Mesenchymal stem cell (in vitro differentiated cells and primary cell): ENCODE data around the gene PALD1.

Source experiments
- DNase-seq: peaks from one replicate; pipeline ENCODE4 v3.0.0-alpha.2; 2013
- H2AFZ ChIP-seq: one replicate; pipeline ENCODE4 v1.6.1; 2013; ENCODE audit warnings: low read depth, mild to moderate bottlenecking, control low read depth, inconsistent platforms, low read length, moderate library complexity
- H2AK5ac ChIP-seq: 2 replicates; pipeline ENCODE4 v1.6.1; 2013; ENCODE audit warnings: low read length, moderate library complexity, mild to moderate bottlenecking, inconsistent platforms; ENCODE audit not compliant: severe bottlenecking
- H2BK120ac ChIP-seq: one replicate; pipeline ENCODE4 v1.6.1; 2013; ENCODE audit warnings: low read depth, mild to moderate bottlenecking, inconsistent platforms, low read length, moderate library complexity
- H2BK12ac ChIP-seq, 2 experiments: one replicate each; pipeline ENCODE4 v1.6.1; 2013; ENCODE audit warnings: inconsistent platforms in 2 of 2, low read length in 2 of 2, mild to moderate bottlenecking in 2 of 2, moderate library complexity in 2 of 2, control low read depth in 1 of 2
- H2BK15ac ChIP-seq: one replicate; pipeline ENCODE4 v1.6.1; 2013; ENCODE audit warnings: mild to moderate bottlenecking, low read depth, inconsistent platforms; ENCODE audit not compliant: poor library complexity, severe bottlenecking
- H2BK5ac ChIP-seq: 2 replicates; pipeline ENCODE4 v1.6.1; 2013; ENCODE audit warnings: low read depth, mild to moderate bottlenecking, low read length, control low read depth, inconsistent platforms; ENCODE audit not compliant: poor library complexity, severe bottlenecking
- H3K14ac ChIP-seq, 2 experiments: one replicate each; pipeline ENCODE4 v1.6.1; 2013; ENCODE audit warnings: inconsistent platforms in 2 of 2, low read length in 2 of 2, control low read depth in 1 of 2, mild to moderate bottlenecking in 1 of 2, moderate library complexity in 1 of 2
- H3K18ac ChIP-seq, 2 experiments: one replicate each; pipeline ENCODE4 v1.6.1; 2013; ENCODE audit warnings: inconsistent platforms in 2 of 2, low read length in 2 of 2, control low read depth in 1 of 2, low read depth in 1 of 2, mild to moderate bottlenecking in 1 of 2
- H3K23ac ChIP-seq, 2 experiments: one replicate each; pipeline ENCODE4 v1.6.1; 2013; ENCODE audit warnings: inconsistent platforms in 2 of 2, low read length in 2 of 2, mild to moderate bottlenecking in 2 of 2, moderate library complexity in 2 of 2, control low read depth in 1 of 2
- H3K27ac ChIP-seq: 2 replicates; pipeline ENCODE4 v1.5.1; 2013; ENCODE audit warnings: mild to moderate bottlenecking, moderate library complexity, low read length, control low read depth, inconsistent platforms; ENCODE audit not compliant: poor library complexity, severe bottlenecking
- H3K27me3 ChIP-seq, 2 experiments: 2 replicates each; pipeline versions ENCODE4 v1.6.1 to v1.7.0; 2013; ENCODE audit warnings: low read length in 2 of 2, mild to moderate bottlenecking in 2 of 2, moderate library complexity in 2 of 2, control low read depth in 1 of 2, inconsistent platforms in 1 of 2; ENCODE audit not compliant: control insufficient read depth in 1 of 2, insufficient read depth in 1 of 2
- H3K36me3 ChIP-seq, 2 experiments: 2 replicates each; pipeline versions ENCODE4 v1.6.1 to v1.7.0; 2013; ENCODE audit warnings: low read length in 2 of 2, control low read depth in 1 of 2, inconsistent platforms in 1 of 2, low read depth in 1 of 2, mild to moderate bottlenecking in 1 of 2; ENCODE audit not compliant: insufficient read depth in 2 of 2, control insufficient read depth in 1 of 2
- H3K4ac ChIP-seq, 2 experiments: one replicate each; pipeline ENCODE4 v1.6.1; 2013; ENCODE audit warnings: inconsistent platforms in 2 of 2, low read length in 2 of 2, mild to moderate bottlenecking in 2 of 2, moderate library complexity in 2 of 2, control low read depth in 1 of 2, low read depth in 1 of 2
- H3K4me1 ChIP-seq: 2 replicates; pipeline ENCODE4 v1.6.1; 2013; ENCODE audit warnings: low read depth, low read length, control low read depth; ENCODE audit not compliant: control insufficient read depth, insufficient read depth
- H3K4me2 ChIP-seq: 2 replicates; pipeline ENCODE4 v1.6.1; 2013; ENCODE audit warnings: low read length, mild to moderate bottlenecking, inconsistent platforms; ENCODE audit not compliant: poor library complexity, severe bottlenecking
- H3K4me3 ChIP-seq, 2 experiments: 2 replicates each; pipeline versions ENCODE4 v1.5.1 to v1.7.0; 2013; ENCODE audit warnings: low read length in 2 of 2, mild to moderate bottlenecking in 2 of 2, control low read depth in 1 of 2, low read depth in 1 of 2; ENCODE audit not compliant: insufficient read depth in 1 of 2
- H3K79me1 ChIP-seq: replicated peaks from 2 replicates; pipeline ENCODE4 v1.6.1; 2013; ENCODE audit warnings: mild to moderate bottlenecking, control low read depth, low read length, inconsistent platforms; ENCODE audit not compliant: poor library complexity, severe bottlenecking
- H3K9ac ChIP-seq: 2 replicates; pipeline ENCODE4 v1.7.0; 2013; ENCODE audit warnings: mild to moderate bottlenecking, low read length, moderate library complexity
- H3K9me3 ChIP-seq: 2 replicates; pipeline ENCODE4 v1.7.0; 2013; ENCODE audit warnings: mild to moderate bottlenecking, low read length; ENCODE audit not compliant: control insufficient read depth
- H4K8ac ChIP-seq: one replicate; pipeline ENCODE4 v1.6.1; 2013; ENCODE audit warnings: inconsistent platforms, mild to moderate bottlenecking, low read length, moderate library complexity
- H4K91ac ChIP-seq: one replicate; pipeline ENCODE4 v1.6.1; 2013; ENCODE audit warnings: mild to moderate bottlenecking, low read length, inconsistent platforms
- WGBS: methylation state at CpG from one replicate; pipeline ENCODE4 v1.1.7; 2013; ENCODE audit warnings: mixed read lengths; 5-methylcytosine and 5-hydroxymethylcytosine counted together

The PALD1 gene

GRCh38 chr10:70566515-70567290 lies 88.1 kb downstream of the PALD1 start:
- no peak overlapping the region for H2AK5ac ChIP-seq
- no peak overlapping the region for H3K14ac ChIP-seq
- no peak overlapping the region for H3K4me2 ChIP-seq
- H3K27ac ChIP-seq = no peak overlapping the region
- no peaks in the 10 kb centered on the region for H3K79me1 ChIP-seq
- no peaks in the 10 kb centered on the region for H3K36me3 ChIP-seq
- no peak overlapping the region for H2AFZ ChIP-seq
- H3K27me3 ChIP-seq = peaks cover 0 to 17% of the 10 kb centered on the region in 2 experiments
- peaks cover 10% of the 10 kb centered on the region for H3K4me1 ChIP-seq
- H2BK12ac ChIP-seq = no peak overlapping the region
- H3K23ac ChIP-seq = peak overlapping the region in 1 of 2 experiments; percentile 15
- no peak overlapping the region for H2BK120ac ChIP-seq
- no peak overlapping the region for H3K9ac ChIP-seq
- H4K91ac ChIP-seq = no peak overlapping the region
- no peak overlapping the region for H2BK15ac ChIP-seq
- WGBS = 87% methylated on average over 13 of the region's 18 CpGs
- H2BK5ac ChIP-seq = no peak overlapping the region
- H3K9me3 ChIP-seq = no peaks in the 10 kb centered on the region
- no peak overlapping the region for H4K8ac ChIP-seq
- H3K4ac ChIP-seq = no peak overlapping the region
- H3K4me3 ChIP-seq = no peak overlapping the region
- H3K18ac ChIP-seq = no peak overlapping the region
- no peak for DNase-seq

- H2AK5ac ChIP-seq = no peak overlapping the region
- H3K18ac ChIP-seq = no peak overlapping the region
- no peak overlapping the region for H2AFZ ChIP-seq
- H2BK15ac ChIP-seq = no peak overlapping the region
- no peak overlapping the region for H2BK5ac ChIP-seq
- no peak overlapping the region for H3K27ac ChIP-seq
- no peak overlapping the region for H3K4me2 ChIP-seq
- H2BK12ac ChIP-seq = no peak overlapping the region
- no peaks in the 10 kb centered on the region for H3K9me3 ChIP-seq
- no peak overlapping the region for H3K23ac ChIP-seq
- H3K4me3 ChIP-seq = no peak overlapping the region
- H4K91ac ChIP-seq = no peak overlapping the region
- no peak overlapping the region for H2BK120ac ChIP-seq
- WGBS = 87% methylated on average over 4 of the region's 4 CpGs
- no peak overlapping the region for H4K8ac ChIP-seq
- H3K79me1 ChIP-seq = no peaks in the 10 kb centered on the region
- no peaks in the 10 kb centered on the region for H3K36me3 ChIP-seq
- no peak for DNase-seq
- no peak overlapping the region for H3K14ac ChIP-seq
- peaks cover 0 to 17% of the 10 kb centered on the region in 2 experiments for H3K27me3 ChIP-seq
- H3K9ac ChIP-seq = no peak overlapping the region
- peaks cover 3% of the 10 kb centered on the region for H3K4me1 ChIP-seq
- H3K4ac ChIP-seq = no peak overlapping the region
Observed at GRCh38 chr10:70567603-70568002, 89.0 kb downstream of the PALD1 start.

- 92% methylated on average over 3 of the region's 3 CpGs for WGBS
- no peak overlapping the region for H2BK15ac ChIP-seq
- no peaks in the 10 kb centered on the region for H3K79me1 ChIP-seq
- H3K4me1 ChIP-seq = peaks cover 4% of the 10 kb centered on the region
- no peak overlapping the region for H3K4ac ChIP-seq
- no peak overlapping the region for H3K4me2 ChIP-seq
- no peaks in the 10 kb centered on the region for H3K9me3 ChIP-seq
- no peak overlapping the region for H3K4me3 ChIP-seq
- no peak overlapping the region for H3K18ac ChIP-seq
- no peak overlapping the region for H2BK120ac ChIP-seq
- no peak overlapping the region for H4K91ac ChIP-seq
- no peaks in the 10 kb centered on the region for H3K36me3 ChIP-seq
- no peak overlapping the region for H2BK12ac ChIP-seq
- no peak overlapping the region for H3K14ac ChIP-seq
- no peak overlapping the region for H2AK5ac ChIP-seq
- no peak for DNase-seq
- no peak overlapping the region for H3K9ac ChIP-seq
- no peak overlapping the region for H3K23ac ChIP-seq
- no peak overlapping the region for H4K8ac ChIP-seq
- H3K27me3 ChIP-seq = peaks cover 0 to 14% of the 10 kb centered on the region in 2 experiments
- no peak overlapping the region for H2AFZ ChIP-seq
- no peak overlapping the region for H2BK5ac ChIP-seq
- H3K27ac ChIP-seq = no peak overlapping the region
Observed at GRCh38 chr10:70568113-70568512, 89.5 kb downstream of the PALD1 start.

- H3K4ac ChIP-seq = no peak overlapping the region
- H2BK5ac ChIP-seq = no peak overlapping the region
- H3K79me1 ChIP-seq = no peaks in the 10 kb centered on the region
- H3K9ac ChIP-seq = no peak overlapping the region
- no peak overlapping the region for H3K14ac ChIP-seq
- no peak overlapping the region for H2AK5ac ChIP-seq
- H4K91ac ChIP-seq = no peak overlapping the region
- no peak overlapping the region for H3K18ac ChIP-seq
- H2BK15ac ChIP-seq = no peak overlapping the region
- peaks cover 0 to 10% of the 10 kb centered on the region in 2 experiments for H3K27me3 ChIP-seq
- 90% methylated on average over 6 of the region's 7 CpGs for WGBS
- H2AFZ ChIP-seq = no peak overlapping the region
- H3K4me2 ChIP-seq = no peak overlapping the region
- no peak overlapping the region for H3K23ac ChIP-seq
- no peak overlapping the region for H4K8ac ChIP-seq
- no peak overlapping the region for H2BK12ac ChIP-seq
- peaks cover 7% of the 10 kb centered on the region for H3K4me1 ChIP-seq
- H3K36me3 ChIP-seq = no peaks in the 10 kb centered on the region
- no peaks in the 10 kb centered on the region for H3K9me3 ChIP-seq
- no peak overlapping the region for H2BK120ac ChIP-seq
- no peak for DNase-seq
- no peak overlapping the region for H3K4me3 ChIP-seq
- no peak overlapping the region for H3K27ac ChIP-seq
Observed at GRCh38 chr10:70568781-70569495, 90.4 kb downstream of the PALD1 start.
